Measurements from ENCODE around the gene TSHR. TPM values are rescaled to one million over a fixed set of nuclear protein-coding genes. Genes with fewer than 3 reads are reported as not detected.

TSHR gene
- total RNA-seq = 0.29 TPM

DNA sequence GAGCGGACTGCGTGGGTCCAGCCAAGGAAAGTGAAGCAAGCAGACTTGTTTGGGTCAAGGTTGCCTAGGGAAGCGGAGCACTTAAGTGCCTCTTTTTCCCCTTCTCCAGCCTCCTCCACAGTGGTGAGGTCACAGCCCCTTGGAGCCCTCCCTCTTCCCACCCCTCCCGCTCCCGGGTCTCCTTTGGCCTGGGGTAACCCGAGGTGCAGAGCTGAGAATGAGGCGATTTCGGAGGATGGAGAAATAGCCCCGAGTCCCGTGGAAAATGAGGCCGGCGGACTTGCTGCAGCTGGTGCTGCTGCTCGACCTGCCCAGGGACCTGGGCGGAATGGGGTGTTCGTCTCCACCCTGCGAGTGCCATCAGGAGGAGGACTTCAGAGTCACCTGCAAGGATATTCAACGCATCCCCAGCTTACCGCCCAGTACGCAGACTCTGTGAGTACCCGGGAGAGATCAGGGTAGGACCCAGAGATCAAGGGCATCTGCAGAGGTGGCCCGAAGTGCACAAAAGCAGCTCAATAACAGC, at the start of gene TSHR:
Gene TSHR (plus strand): TSS at position 206 of the 526 bp plus-strand sequence. CDS start 60 bp downstream, at position 266.

DNA sequence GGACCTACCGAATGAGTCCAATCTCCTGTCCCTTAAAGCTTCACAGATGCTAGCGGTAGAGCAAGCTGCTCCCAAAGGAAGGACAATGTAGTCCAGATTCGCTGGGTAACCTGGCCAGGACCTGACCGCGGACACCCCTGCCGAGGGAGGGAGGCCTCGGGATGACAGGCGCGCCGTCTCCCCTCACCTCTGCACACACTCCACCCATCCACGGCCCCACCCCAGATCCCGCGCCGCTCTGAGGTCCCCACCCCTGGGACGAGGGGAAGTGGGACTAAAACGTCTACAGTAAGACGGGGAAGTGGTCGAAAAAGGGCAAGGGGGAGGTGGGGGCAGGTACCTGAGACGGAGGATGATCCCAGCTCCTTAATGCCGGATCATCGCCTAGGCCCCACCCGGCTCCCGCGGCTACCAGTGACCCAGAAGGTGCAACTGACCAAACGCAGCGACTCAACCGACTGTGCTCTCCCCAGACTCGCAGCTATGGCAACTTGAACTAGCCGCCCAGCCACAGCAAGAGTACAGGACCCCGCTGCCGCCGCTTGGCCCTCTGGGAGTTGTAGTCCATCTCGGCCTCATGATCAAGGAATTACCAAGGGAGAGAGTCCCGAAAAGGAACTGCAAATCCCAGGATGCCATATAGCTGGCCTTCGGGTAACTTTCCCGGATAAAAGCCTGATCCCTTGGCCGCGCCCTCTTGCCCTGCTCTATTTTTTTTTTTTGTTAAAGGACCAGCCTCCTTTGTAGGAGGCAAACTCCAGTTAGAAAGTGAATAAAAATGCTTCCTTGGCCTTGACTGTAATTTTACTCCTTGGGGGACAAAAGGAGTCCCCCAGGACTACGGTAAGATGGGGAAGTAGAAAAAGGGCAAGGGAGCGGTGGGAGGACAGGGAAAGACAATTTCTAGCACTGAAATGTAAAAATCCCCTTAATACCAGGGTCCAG, 13.9 kb upstream of the TSHR start, which contains the start of gene CEP128:
Gene CEP128 (minus strand): TSS at position 498 of the 945 bp plus-strand sequence.

Other genes with a start within 250 kb of the TSHR start
- gene CEP128, start 13.9 kb upstream of the TSHR start, total RNA-seq = 8.7 TPM

All from metanephros (tissue), 1 donor.